ENCODE data around the gene CXCL12. TPM values are rescaled to one million over a fixed set of nuclear protein-coding genes. Genes with fewer than 3 reads are reported as not detected.

Gene CXCL12
- polyA plus RNA-seq, 1 of the 3 experiments (the other 2 are of a cell fraction) = 4.7 TPM

- no peaks in the 10 kb centered on the region for H3K9me3 ChIP-seq
- H3K36me3 ChIP-seq (replicated peaks in 1 of 2; ENCODE audit: control insufficient read depth in 1 of 2, insufficient read depth in 2 of 2, low read length in 1 of 2) = peaks cover 0 to 6% of the 10 kb centered on the region in 2 experiments
- H3K4me3 ChIP-seq (ENCODE audit: low read depth in 2 of 2, low read length in 1 of 2) = no peak overlapping the region
- H3K27ac ChIP-seq (ENCODE audit: low read depth in 2 of 2, low read length in 1 of 2) = no peak overlapping the region
- TF ChIP-seq RFX5 (IDR thresholded peaks at IDR 0.05; ENCODE audit: low read length) (no peak), NRF1 (IDR thresholded peaks at IDR 0.05; ENCODE audit: low read depth, low read length) (no peak), FOSL2 (IDR thresholded peaks at IDR 0.05; ENCODE audit: borderline replicate concordance, low read depth) (no peak), EP300 (IDR thresholded peaks at IDR 0.05; ENCODE audit: borderline replicate concordance in 1 of 2, low read depth in 1 of 2, low read length in 1 of 2) (no peak), TAF1 (IDR thresholded peaks at IDR 0.05; ENCODE audit: borderline replicate concordance, low read depth, low read length) (no peak), FOXM1 (IDR thresholded peaks at IDR 0.05; ENCODE audit: low read depth) (no peak), JUND (IDR thresholded peaks at IDR 0.05) (no peak), RXRA (IDR thresholded peaks at IDR 0.05; ENCODE audit: borderline replicate concordance, low read depth) (no peak)
- ChIA-PET CTCF (interaction anchor here (3.0 to 6.2 kb wide), 2 partner anchors 10 to 687 kb away, joined by 16 to 35 read pairs; no protein-coding TSS in a partner anchor), POLR2A (no interaction called here)
- no peak for DNase-seq
- WGBS (ENCODE audit: low lambda C conversion rate) = 25% methylated on average over 7 of the region's 7 CpGs
- peaks cover 0 to 8% of the 10 kb centered on the region in 2 experiments; a peak in 1 of 4 replicates for H3K4me1 ChIP-seq (ENCODE audit: control insufficient read depth in 1 of 2, insufficient read depth in 2 of 2, low read depth in 1 of 2, low read length in 1 of 2)
- H4K20me1 ChIP-seq (ENCODE audit: insufficient read depth) = peaks cover 25% of the 10 kb centered on the region
- no peak overlapping the region for H3K4me2 ChIP-seq
- H3K9ac ChIP-seq = no peak overlapping the region
- H3K9me2 ChIP-seq = no peaks in the 10 kb centered on the region
- no peak overlapping the region for H2AFZ ChIP-seq (ENCODE audit: low read depth)
- peaks cover 34% of the 10 kb centered on the region for H3K79me2 ChIP-seq (ENCODE audit: insufficient read depth)
- no peaks in the 10 kb centered on the region for H3F3A ChIP-seq (replicated peaks; ENCODE audit: insufficient read depth)
- no peaks in the 10 kb centered on the region for H3K27me3 ChIP-seq (ENCODE audit: insufficient read depth)
Observed at GRCh38 chr10:44376472-44377099, 8.3 kb downstream of the CXCL12 start.

- no peak for DNase-seq
- H2AFZ ChIP-seq (ENCODE audit: low read depth) = no peak overlapping the region
- POLR2A ChIA-PET = no interaction called here
- no peak overlapping the region for H3K4me2 ChIP-seq
- TF ChIP-seq GABPA (IDR thresholded peaks at IDR 0.05; ENCODE audit: low read depth) (no peak), RFX5 (IDR thresholded peaks at IDR 0.05; ENCODE audit: low read length) (no peak), FOXJ3 (CRISPR knock-in tag; IDR thresholded peaks at IDR 0.05) (no peak), CTCF (IDR thresholded peaks at IDR 0.05) (no peak)
- CTCF ChIA-PET = interaction anchor here (1.0 to 1.6 kb wide), 3 partner anchors 12 to 63 kb away, joined by 3 read pairs; no protein-coding TSS in a partner anchor
- no peak overlapping the region for H3K4me3 ChIP-seq (ENCODE audit: low read depth in 2 of 2, low read length in 1 of 2)
- H3K36me3 ChIP-seq (replicated peaks in 1 of 2; ENCODE audit: control insufficient read depth in 1 of 2, insufficient read depth in 2 of 2, low read length in 1 of 2) = peaks cover 0 to 6% of the 10 kb centered on the region in 2 experiments
- no peaks in the 10 kb centered on the region for H3F3A ChIP-seq (replicated peaks; ENCODE audit: insufficient read depth)
- H3K27me3 ChIP-seq (ENCODE audit: insufficient read depth) = no peaks in the 10 kb centered on the region
- WGBS (ENCODE audit: low lambda C conversion rate) = 5% methylated on average over 2 of the region's 6 CpGs
- H3K9me2 ChIP-seq = no peaks in the 10 kb centered on the region
- no peak overlapping the region for H3K27ac ChIP-seq (ENCODE audit: low read depth in 2 of 2, low read length in 1 of 2)
- peaks cover 10% of the 10 kb centered on the region; the same call in 1 of the 2 replicates for H3K79me2 ChIP-seq (ENCODE audit: insufficient read depth)
- H3K9ac ChIP-seq = no peak overlapping the region
- no peaks in the 10 kb centered on the region for H3K4me1 ChIP-seq (ENCODE audit: control insufficient read depth in 1 of 2, insufficient read depth in 2 of 2, low read depth in 1 of 2, low read length in 1 of 2)
- no peaks in the 10 kb centered on the region for H3K9me3 ChIP-seq
- 0 out of 2 replicates have a peak, but pooled peaks cover 6% of the 10 kb centered on the region for H4K20me1 ChIP-seq (ENCODE audit: insufficient read depth)
Observed at GRCh38 chr10:44374155-44374554, 10.7 kb downstream of the CXCL12 start.
